ENCODE results near the gene EFNB2. TPM values are rescaled to one million over a fixed set of nuclear protein-coding genes. Genes with fewer than 3 reads are reported as not detected.

EFNB2 gene
- total RNA-seq, 4 donors from 2014 or later, result 11.9 to 50.4 (median 37.4) TPM

- TF ChIP-seq, protein P1, sequence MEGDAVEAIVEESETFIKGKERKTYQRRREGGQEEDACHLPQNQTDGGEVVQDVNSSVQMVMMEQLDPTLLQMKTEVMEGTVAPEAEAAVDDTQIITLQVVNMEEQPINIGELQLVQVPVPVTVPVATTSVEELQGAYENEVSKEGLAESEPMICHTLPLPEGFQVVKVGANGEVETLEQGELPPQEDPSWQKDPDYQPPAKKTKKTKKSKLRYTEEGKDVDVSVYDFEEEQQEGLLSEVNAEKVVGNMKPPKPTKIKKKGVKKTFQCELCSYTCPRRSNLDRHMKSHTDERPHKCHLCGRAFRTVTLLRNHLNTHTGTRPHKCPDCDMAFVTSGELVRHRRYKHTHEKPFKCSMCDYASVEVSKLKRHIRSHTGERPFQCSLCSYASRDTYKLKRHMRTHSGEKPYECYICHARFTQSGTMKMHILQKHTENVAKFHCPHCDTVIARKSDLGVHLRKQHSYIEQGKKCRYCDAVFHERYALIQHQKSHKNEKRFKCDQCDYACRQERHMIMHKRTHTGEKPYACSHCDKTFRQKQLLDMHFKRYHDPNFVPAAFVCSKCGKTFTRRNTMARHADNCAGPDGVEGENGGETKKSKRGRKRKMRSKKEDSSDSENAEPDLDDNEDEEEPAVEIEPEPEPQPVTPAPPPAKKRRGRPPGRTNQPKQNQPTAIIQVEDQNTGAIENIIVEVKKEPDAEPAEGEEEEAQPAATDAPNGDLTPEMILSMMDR (IDR thresholded peaks at IDR 0.05), result no peak
- DNase-seq (ENCODE audit: low spot score), result no peak
- no peak for ATAC-seq (ENCODE audit: low FRiP score)
Observed at GRCh38 chr13:106569233-106570095, 34.0 kb upstream of the EFNB2 start.

GRCh38 chr13:106568299-106569003 is 33.0 kb upstream of the EFNB2 start:
- TF ChIP-seq, protein P1 (IDR thresholded peaks at IDR 0.05), result no peak
- DNase-seq (ENCODE audit: low spot score), result no peak
- ATAC-seq (ENCODE audit: low FRiP score), result no peak

DNA sequence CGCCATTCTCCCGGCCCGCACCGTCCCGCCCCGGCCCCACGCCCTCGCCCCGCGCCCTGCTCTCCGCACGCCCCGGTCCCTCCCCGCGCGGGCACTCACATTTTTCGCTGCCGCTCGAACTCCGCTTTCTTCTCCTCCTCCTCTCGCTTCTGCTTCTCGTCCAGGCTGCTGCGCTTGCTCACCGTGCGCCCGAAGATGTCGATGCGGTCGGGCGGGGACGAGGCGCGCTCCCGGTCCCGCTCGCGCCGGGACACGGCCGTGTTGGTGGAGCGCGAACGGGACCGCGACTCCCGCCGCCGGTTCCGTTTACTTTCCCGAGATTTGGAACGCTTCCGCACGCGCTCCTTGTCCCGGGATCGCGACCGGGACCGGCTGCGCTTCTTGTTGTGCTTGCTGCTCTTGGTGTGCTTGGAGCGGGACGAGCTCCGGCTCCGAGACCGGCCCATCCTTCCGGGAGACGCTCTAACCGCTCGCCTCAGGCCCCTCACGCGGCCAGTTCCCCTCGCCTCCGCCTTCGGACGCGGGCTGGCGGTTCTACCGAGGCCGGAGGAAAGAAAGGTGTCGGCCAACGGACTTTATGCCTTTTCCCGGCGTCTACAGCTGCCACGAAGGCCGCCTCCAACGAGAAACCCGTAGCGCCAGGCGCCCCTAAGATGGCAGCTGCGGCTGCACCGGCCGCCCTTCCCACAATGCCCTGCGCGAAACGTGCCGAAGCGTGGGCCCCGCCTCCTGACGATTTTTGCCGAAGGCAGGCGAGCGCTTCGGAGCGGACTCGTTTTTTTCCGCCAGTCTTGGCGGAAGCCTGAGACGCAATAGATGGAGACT is 32.2 kb upstream of the EFNB2 start, which contains the start of gene ARGLU1:
ARGLU1 (minus strand) TSS at position 664 of the 825 bp plus-strand sequence; CDS start at position 446, 218 bp downstream.
- DNase-seq (ENCODE audit: low spot score) (peak; percentile 79), ATAC-seq (ENCODE audit: low FRiP score) (peak; percentile 81)
- TF ChIP-seq, protein P1 (IDR thresholded peaks at IDR 0.05), result no peak

DNA sequence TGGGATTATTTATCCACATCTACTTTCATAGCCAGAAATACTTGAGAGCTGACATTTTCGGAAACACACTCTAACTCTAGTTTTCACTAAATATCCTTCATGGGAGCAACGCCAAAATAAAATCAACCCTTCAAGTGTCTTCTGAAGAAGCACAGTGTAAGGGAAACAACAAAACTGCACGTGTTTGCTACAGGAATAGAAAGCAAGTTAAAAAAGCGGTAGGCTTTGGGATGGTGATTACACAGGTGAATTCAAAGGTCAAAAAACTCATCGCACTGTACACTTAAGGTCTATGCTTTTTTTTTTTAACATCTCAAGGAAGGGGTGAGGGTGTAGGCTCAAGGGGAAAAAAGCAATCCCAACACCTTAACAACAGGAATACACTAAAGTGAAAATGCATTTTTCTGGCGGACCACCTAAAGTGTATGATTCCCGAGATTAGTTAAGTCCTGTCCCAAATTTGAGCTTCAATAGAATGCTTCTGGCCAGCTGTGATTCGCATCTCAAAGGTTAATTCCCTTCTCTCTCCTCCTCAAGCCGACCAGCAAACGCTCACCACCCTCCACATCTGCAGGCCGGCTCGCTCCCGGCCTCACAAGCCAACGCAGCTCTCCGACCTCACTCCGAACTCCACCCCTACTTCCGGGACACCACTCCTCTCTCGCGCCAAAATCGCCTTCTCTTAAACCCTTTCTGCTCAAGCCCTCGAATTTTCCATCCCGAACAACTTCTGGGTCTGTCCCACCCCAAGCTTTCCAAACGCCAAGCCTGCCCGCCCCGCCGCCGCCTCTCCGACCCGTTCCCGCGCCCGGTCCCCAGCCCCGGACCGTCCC is 31.4 kb upstream of the EFNB2 start:
- TF ChIP-seq, protein P1 (IDR thresholded peaks at IDR 0.05), result no peak

DNA sequence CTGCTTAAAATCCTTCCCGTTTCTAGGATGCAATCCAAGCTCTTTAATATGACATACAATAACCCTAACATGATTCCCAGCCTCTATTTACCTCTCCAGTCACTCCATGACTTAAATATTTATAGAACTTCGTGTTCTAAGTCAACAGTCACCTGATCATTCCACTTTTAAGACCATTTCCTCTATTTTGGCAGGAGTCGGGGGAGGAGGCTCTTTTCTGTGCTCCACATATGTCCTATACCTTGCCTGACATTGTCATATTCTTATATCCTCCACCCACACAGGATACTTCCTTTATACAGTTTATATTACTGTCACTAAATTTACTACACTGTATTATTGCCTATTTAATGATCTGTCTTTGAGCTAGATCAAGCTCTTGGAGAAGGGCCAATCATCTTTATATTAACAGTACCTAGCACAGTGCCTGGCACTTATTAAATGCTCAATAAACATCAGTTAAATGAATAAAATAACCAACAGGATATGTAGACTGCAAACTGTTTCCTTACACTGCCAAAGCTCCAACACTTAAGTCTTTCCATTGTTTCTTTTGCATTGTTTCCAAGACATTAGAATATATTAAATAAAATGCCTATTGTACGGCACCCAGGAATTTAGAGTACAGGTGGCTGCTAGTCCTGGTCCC is 29.8 kb upstream of the EFNB2 start:
- ATAC-seq (ENCODE audit: low FRiP score), result no peak
- TF ChIP-seq, protein P1 (IDR thresholded peaks at IDR 0.05), result no peak
- no peak for DNase-seq (ENCODE audit: low spot score)

More for the DNA sequence above, 31.4 kb upstream of the EFNB2 start:
- DNase-seq (ENCODE audit: low spot score) (no peak), ATAC-seq (ENCODE audit: low FRiP score) (peak; percentile 55)
